GM19351 (cell line): Measurements from ENCODE around the gene SEMA3G.

Source experiments
- ATAC-seq: cut with Tn5 transposase; IDR thresholded peaks from one replicate; pipeline ENCODE4 v1.9.1; 2021; ENCODE audit warnings: mild to moderate bottlenecking, moderate library complexity; ENCODE audit not compliant: unreplicated experiment

Gene SEMA3G

DNA sequence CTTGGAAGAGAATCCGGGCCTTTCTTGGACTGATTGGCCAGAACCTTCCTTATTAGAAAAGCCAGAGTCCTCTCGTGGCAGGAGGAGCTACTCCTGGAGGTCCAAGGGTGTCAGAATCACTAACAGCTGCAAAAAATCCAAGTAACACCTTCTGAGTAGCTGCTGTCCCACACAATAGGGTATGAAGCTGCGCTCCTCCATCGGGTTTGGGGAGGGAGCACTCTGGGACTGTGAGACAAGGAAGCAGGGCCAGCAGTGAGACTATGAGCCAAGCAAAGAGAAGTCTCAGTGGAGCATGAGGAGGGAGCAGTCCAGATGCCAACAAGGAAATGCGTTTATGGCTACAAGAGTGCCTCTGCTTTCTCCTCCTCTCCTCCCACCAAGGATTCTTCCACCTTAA lies 21.7 kb downstream of the SEMA3G start:
- ATAC-seq, result no peak

DNA sequence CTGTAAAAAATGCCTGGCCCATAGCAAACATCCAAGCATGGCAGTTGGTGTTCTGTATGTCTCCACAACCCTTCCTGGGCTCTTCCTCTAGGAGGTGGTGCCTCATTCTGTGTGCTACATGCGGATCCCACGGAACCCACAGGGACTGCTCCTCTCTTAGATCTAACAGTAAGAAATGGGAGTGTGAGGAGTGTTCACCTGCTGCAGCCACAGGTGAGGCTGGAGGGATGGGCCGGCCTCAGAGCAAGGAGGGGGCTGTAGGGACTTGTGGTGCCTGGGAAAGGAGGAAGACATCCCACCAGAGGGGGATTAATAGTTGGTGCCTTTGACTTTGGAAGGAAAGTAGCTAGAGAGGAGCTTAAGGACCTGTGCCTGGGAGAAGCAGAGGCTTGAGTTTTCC lies 22.2 kb downstream of the SEMA3G start:
- no peak for ATAC-seq

DNA sequence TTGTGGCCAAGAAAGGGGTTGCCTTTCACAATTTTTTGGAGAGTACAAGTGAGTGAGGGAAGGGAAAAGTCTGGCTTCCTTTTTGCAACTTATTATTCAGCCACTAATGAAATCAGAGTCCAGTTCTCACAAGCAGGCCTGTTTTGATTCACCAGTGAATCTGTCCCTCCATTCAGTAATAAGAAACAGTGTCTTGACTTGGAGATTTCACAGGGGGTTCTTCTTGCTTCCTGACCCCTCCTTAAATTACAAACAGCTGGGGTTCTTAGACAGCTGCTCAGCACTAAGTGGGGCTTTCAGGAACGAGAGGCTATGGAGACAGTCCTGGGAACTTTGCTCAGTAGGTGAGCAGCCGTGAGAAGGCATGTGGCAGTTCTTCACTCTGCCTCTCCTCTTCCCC lies 24.5 kb downstream of the SEMA3G start:
- ATAC-seq, result no peak

DNA sequence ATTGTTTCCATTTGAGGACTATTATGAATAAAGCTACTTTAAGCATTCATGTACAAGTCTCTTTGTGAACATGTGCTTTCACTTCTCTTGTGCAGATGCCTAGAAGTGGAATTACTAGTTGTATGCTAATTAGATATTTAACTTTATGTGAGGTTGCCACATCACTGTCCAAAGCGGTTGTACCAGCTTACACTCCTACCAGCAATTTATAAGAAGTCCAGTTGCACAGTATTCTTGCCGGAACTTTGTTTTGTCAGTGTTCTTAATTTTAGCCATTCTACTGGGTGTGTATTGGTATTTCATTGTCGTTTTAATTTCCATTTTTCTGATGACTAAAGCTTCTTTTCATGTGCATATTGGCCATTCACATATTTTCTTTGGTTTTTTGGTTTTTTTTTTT lies 29.1 kb downstream of the SEMA3G start:
- no peak for ATAC-seq

DNA sequence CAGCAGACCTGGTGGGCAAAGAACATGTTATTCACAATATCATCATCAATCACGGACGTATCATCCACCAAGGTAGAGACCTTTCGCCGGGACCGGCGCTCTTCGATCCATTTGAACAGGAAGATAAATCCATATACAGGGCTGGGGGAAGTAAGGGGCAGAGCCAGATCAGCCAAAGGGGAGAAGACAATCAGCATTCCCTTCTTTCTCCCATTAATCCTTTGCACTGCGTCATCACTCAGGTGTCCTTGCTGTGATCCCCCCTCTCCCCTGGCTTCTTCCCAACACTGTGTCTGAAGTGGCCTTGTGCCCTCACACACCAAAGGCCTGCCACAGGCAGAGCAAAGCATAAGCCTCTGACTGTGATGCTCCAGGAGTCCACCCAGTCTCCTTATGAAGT lies 36.4 kb downstream of the SEMA3G start:
- no peak for ATAC-seq

DNA sequence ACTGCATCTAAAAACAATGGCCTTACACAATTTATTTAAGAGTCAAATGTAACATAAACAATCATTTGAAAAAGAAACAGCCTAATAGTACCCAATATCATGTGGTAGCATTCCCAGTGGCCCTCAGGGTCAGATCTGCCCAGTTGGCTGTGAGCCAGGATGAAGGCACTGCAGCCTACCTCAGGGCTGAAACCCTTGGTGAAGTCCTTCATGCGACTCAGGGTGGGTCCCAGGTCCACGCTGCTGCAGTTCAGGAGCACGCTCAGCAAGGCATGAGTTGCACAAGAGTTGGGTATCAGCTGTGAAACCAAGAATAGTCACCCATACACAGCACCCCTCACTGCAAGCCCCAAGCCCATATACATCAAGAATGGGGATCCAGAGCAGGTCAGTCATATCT lies 37.1 kb downstream of the SEMA3G start:
- ATAC-seq, result no peak

DNA sequence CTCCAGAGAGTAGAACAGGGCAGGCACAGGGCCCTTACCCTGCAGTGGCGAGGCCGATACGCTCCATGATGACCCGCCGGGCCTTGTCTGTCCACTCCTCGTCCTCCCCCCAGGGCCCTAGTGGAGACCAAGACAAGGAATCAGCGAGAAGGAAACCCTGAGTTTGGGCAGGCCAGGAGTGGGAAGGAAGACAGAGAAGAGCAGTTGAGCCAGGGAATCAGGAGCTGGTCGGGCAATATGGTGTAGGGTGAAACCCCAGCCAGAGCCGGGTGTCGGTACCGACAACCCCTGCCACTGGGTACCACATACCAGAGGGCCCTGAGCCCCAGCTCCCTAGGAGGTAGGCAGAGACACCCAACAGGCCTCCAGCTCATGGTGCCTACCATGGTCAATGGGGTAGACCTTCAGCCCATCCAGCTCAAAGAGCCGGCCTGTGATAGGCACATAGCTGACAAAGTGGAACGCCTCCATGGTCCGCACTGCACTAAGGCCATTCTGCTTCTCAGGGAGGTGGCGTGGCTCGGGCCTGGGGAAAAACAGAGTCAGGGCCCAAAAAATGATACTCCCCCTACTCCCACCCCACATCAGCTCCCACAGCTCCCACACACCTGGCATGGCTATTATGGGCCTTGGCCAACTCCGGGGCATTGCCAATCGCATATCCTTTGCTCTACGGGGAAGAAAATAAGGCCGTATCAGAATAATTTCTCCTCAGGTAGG lies 38.0 kb downstream of the SEMA3G start:
- ATAC-seq, result no peak

DNA sequence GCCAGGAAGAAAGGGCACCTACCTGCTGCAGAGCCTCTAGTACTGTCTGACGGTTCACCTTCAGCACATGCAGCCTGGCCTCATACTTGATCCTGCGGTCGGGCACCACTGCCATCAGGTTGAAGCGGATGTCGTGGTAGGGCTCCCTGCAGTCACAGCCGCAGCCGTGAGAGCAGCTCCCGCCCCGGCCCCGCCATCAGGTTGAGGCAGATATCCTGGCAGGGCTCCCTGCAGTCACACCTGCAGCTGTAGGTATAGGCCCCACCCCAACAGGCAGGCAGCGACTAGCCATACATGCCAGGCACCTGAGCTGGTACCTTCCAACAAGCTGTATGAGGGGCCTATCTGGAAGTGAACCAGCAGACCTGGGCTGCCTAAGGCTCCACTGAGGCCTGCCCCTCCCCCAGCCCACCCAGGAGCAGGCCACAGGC lies 38.7 kb downstream of the SEMA3G start:
- no peak for ATAC-seq

DNA sequence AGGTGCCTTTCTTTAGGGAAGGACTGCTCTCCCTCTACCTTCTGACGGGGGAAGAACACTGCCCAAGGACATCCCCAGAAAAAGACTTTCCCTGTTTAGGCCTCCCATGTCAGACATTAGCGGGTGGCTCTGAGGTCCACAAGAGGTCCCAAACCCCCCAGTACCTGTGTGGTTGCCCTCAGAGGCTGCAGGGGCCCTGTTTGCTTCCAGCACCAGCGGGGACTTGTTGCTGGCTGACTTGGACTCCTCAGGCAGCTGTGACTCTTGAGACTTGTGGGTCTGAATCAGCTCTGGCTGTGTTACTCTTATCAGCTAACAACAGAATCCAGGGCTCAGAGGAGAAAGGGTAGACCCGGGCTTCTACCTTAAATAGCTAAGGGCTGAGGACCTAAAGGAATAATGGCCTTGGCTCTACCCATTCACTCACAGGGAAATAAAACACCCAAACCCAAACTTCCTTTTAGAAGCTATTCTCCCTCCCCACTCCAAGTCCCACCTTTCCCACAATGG lies 39.2 kb downstream of the SEMA3G start:
- ATAC-seq, result no peak

DNA sequence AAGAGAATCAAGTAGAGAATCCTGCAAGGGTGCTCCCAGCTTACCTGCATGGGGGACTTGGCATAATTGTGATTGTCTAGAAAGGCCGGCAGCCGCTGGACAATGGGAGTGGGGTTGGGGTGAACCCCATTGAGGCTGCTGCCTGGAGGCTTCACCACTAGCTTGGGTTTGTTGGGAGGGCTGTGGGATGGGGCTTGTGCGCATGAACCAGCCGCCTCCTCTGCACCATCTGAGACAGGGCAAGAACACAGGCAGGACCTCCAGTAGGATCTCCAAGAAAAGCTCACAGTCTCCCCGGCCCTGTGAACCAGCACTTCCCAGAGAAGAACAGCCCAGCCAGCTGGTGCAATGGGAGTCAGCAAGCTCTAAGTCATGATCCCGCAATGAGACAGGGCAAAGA lies 39.8 kb downstream of the SEMA3G start:
- no peak for ATAC-seq

DNA sequence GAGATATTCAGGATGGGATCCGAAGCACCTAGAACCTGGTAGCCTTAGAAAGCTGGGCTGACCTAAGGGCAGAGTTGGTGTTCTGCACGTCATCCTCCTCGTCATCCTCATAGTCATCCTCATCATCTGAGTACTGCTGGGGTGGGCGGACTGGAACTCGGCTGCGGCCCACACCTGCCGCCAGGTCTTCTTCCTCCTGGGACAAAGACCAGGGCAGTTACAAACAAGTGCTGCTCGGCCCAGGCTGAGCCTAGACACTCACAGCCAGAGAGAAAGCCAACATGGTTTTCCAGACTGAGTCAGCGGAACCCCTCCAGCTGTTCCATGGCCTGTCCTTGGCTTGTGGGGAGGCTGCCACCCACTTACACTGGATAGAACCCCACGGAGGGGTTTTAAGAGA lies 40.5 kb downstream of the SEMA3G start:
- ATAC-seq, result no peak

DNA sequence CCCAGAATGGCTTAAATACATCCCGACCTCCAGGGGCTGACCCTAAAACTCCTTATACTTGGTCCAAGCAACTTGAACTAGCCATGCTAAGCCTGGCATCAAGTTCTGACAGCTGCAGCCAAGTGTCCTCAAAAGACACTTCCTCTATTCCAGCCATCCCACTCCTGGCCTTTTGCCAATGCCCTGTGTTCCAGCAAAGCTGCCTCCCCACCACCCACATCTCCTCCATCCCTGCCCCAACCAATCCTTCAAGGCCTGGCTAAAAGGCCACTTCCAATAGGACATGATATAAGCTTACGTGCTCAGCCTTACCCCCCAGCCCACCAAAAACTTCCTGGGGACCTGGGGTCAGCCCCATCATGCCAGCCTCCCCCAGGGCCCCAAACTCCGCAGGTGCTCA lies 40.9 kb downstream of the SEMA3G start:
- ATAC-seq, result no peak

DNA sequence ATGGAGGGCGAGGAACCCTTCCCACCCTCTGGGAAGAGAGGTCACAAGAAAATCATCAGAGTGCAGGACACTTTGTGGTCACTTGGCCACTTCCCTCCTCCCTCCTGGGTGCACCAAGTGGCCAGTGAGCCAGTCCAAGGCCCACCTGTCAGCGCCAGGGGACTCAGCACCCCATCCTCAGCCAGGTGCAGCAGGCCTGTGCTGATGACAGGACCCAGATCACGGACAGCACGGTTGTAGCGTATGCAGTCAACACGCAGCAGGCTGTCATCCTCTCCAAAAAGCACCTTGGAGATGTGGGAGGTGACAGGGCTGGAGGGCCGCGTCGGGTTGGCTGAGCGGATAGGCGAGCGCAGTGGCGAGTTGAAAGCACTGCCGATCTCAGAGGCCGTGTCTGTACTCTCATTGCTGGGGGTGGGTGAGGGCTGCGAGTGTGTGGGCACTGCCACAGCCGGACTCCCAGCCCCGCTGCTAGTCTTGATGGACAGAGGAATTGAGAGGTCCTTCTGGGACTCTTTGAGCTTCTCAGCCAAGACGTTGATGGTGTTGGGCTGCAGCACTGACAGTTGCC lies 41.5 kb downstream of the SEMA3G start:
- ATAC-seq, result no peak

DNA sequence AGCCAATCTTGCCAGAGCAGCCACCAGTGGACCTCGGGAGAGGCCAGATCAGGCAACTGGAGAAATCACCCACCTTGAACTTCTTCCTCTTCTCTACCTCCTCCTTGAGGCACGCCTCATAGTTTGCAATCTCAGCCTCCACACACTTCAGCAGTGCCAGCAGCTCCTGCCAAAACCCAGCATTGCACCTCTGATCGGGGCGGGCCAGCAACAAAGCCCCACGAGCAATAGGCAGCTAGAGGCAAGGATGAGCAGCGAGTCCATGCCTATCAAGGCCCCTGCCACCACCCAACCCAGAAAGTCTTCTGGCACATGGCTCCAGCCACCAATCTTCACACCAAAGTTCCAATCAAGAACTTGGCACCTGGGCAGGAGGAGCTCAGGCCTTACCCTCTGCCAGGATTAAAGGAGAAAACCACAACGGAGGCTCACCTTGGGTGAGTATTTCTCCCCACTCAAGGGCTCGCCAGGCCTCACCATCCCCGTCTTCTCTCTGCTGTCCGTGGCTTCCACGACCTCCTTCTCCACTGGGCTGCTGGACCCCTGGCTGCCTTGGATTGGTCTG lies 42.1 kb downstream of the SEMA3G start:
- no peak for ATAC-seq

DNA sequence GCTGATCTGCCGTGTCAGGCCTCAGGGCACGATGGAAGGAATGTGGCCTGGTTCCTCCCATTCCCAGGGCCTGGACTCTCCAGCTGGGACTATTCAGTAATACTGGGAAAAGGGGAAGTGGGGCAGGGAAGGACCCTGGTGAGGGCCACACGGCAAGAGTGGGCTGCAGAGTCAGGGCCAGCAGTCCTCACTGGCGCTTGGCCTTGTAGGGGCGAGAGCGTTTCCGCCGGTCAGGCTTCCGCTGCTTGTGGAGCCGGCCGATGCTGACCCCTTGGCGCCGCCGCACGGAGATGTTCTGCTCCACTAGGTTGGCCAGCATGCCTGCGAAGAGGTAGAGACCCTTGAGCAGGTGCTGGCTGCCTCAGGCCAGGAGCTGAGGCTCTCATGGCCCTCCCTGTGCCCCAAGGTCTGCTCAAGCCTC lies 42.8 kb downstream of the SEMA3G start:
- ATAC-seq, result no peak

DNA sequence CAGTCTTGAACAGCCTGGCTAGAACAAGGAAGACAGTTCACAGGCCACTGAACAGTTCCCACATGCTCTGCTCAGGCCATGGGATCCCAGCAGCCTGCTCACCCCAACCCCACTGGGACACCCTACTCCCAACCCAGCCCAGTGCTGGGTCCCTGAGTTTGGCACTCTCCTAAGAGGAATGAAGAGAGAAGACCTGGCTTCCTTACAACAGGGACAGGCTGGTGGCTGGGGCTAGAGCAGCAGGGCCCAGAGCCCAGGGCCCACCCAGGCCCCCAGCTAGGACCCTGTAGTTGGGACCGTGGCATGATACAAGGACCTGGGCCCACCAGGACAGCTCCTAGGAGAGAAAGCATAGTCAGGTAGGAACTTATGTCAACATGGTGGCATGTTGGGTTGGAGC lies 43.4 kb downstream of the SEMA3G start:
- no peak for ATAC-seq

DNA sequence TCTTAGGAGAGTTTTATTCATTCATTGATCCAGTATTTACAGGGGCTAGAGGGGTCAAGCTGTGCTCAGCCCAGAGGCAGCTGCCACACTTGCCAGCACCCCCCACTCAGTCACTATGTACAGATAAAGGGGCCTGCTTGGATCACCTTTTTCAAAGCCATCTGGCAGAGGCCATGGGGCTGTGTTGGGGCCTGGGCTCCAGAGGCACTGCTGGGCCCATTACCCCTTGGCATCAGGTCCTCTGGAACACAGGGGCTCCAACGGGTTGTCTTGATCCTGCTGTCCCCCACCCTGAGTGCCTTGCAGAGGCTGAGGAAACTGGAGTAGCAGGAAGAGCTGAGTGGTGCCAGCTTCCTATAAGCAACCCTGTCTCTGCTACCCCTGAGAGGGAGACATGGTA lies 43.9 kb downstream of the SEMA3G start:
- no peak for ATAC-seq

DNA sequence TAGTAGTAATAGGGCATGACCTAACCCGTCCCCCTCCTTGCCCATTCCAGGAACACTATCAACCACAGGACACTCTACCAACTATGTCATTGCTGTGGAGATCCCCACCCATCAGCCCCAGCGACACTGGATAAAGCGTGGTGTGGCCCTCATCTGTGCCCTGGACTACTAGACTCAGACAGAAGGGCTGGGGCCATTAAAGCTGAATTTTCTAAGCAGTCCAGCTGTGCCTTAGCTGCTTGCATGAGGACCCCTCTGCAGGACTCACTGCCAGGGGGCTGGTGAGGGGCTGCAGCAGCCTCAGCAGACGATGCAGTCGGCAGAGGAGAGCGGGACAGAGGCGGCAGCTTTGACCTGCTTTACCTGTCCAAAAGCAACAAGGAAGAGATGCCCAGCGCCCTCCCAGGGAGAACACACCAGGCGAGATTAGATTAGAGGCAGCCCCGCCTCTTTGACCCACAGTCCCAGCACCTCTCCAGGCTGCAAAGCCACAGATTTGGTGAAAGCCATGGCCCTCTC lies 44.6 kb downstream of the SEMA3G start:
- ATAC-seq, result no peak

DNA sequence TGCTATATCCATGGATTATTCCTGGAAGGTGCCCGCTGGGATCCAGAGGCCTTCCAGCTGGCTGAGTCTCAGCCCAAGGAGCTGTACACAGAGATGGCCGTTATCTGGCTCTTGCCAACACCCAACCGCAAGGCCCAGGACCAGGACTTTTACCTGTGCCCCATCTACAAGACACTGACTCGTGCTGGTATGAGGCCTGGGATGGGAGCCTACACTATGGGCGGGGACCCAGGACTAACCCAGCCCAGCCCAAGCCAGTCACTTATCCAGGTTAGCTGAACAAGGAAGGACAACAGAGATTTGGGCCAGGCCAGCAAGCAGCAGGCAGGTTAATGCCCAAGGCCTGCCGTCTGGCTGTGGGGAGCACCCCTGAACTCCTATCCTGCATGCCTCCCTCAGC lies 45.3 kb downstream of the SEMA3G start:
- ATAC-seq, result no peak

DNA sequence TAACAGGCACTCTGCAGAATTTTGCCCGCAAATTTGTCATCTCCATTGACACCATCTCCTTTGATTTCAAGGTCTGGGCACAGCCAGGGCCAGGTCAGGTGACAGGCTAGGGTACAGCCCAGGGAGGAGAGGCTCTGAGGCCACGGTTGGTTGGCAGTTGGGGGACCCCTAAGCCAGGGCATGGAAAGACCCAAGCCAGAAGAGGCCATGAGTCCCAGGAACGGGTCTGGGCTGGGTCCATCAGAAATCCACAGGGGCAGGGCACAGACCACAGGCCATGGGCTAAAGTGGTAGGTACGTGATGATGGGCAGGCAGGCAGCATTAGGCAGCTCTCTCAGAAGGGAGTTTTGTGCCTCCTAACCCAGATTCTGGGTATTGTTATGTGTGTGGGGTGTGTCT lies 45.8 kb downstream of the SEMA3G start:
- ATAC-seq, result no peak

DNA sequence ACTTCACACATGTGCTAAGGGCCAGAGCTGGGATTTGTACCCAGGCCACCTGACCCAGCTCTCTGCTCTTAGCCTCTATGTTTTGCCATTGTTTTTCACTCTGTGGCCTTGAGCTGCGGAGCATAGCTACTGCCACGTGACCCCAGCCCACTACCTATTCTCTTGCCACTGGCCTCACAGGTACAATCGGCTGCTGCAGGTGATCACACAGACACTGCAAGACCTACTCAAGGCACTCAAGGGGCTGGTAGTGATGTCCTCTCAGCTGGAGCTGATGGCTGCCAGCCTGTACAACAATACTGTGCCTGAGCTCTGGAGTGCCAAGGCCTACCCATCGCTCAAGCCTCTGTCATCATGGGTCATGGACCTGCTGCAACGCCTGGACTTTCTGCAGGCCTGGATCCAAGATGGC lies 46.2 kb downstream of the SEMA3G start:
- no peak for ATAC-seq

DNA sequence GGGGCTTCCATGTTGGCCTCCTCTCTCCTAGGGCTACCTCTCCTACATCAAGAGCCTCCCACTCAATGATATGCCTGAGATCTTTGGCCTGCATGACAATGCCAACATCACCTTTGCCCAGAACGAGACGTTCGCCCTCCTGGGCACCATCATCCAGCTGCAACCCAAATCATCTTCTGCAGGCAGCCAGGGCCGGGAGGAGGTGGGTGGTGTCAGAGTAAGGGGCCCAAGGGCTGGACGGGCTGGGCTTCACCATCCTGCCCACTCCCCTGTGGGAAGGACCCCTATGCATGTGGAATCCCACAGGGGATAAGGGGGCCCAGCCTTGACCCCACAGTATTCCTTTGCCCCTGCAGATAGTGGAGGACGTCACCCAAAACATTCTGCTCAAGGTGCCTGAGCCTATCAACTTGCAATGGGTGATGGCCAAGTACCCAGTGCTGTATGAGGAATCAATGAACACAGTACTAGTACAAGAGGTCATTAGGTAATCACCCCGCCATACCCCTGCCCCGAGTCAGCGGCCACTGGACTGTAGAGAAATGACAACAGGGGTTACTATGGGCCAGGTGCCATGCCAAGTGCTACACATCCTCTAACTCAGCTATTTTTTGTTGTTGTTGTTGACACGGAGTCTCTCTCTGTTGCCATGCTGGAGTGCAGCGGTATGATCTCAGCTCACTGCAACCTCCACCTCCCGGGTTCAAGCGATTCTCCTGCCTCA lies 47.1 kb downstream of the SEMA3G start:
- ATAC-seq, result no peak
